Smooth muscle cell (in vitro differentiated cells): ENCODE results near the gene MYOM1. TPM values are rescaled to one million over a fixed set of nuclear protein-coding genes. Genes with fewer than 3 reads are reported as not detected.

Source experiments
- DNase-seq: peaks from one replicate; lab custom pipeline; 2025; ENCODE audit not compliant: unreplicated experiment; lab: John Stamatoyannopoulos, UW
- H2AFZ ChIP-seq: fragments of 200-600 bp; sonication (generic); 2 replicates; pipeline ENCODE4 v1.6.0; 2016; ENCODE audit warnings: antibody characterized with exemption, low read depth, mild to moderate bottlenecking
- H3F3A ChIP-seq: fragments of 200-600 bp; sonication (generic); 2 replicates; pipeline ENCODE4 v1.6.0; 2017; ENCODE audit warnings: antibody characterized with exemption, low read depth
- H3K27ac ChIP-seq: fragments of 200-600 bp; sonication (generic); 2 replicates; pipeline ENCODE4 v1.5.1; 2016; ENCODE audit warnings: low read depth, mild to moderate bottlenecking
- H3K27me3 ChIP-seq: fragments of 200-600 bp; sonication (generic); 2 replicates; pipeline ENCODE4 v1.6.1; 2016; ENCODE audit warnings: low read depth, mild to moderate bottlenecking
- H3K36me3 ChIP-seq: fragments of 200-600 bp; sonication (generic); 2 replicates; pipeline ENCODE4 v1.5.1; 2016; ENCODE audit warnings: low read depth
- H3K4me1 ChIP-seq: fragments of 200-600 bp; sonication (generic); 2 replicates; pipeline ENCODE4 v1.5.1; 2016; ENCODE audit warnings: low read depth
- H3K4me2 ChIP-seq: fragments of 200-600 bp; sonication (generic); 2 replicates; pipeline ENCODE4 v1.6.0; 2016; ENCODE audit warnings: mild to moderate bottlenecking
- H3K4me3 ChIP-seq: fragments of 200-600 bp; sonication (generic); 2 replicates; pipeline ENCODE4 v1.5.1; 2016; ENCODE audit warnings: mild to moderate bottlenecking
- H3K79me2 ChIP-seq: fragments of 200-600 bp; sonication (generic); 2 replicates; pipeline ENCODE4 v1.6.0; 2016; ENCODE audit warnings: low read depth, mild to moderate bottlenecking
- H3K9ac ChIP-seq: fragments of 200-600 bp; sonication (generic); 2 replicates; pipeline ENCODE4 v1.6.0; 2016; ENCODE audit warnings: low read depth
- H3K9me3 ChIP-seq: fragments of 200-600 bp; sonication (generic); replicated peaks from 2 replicates; pipeline ENCODE4 v1.5.1; 2016; ENCODE audit warnings: low read depth
- H4K20me1 ChIP-seq: fragments of 200-600 bp; sonication (generic); 2 replicates; pipeline ENCODE4 v1.6.0; 2016; ENCODE audit warnings: low read depth
- WGBS: methylation state at CpG from one replicate; pipeline ENCODE4 v1.1.7; 2016; ENCODE audit warnings: low lambda C conversion rate; 5-methylcytosine and 5-hydroxymethylcytosine counted together
- polyA plus RNA-seq: library from polyadenylated mRNA; unstranded; fragments of >200 nt; fragmentation: Nextera tagmentation; extraction: Ambion mirVana; gene quantifications from 2 replicates; pipeline ENCODE4 v1.2.1, GENCODE V29; 2016
- total RNA-seq: library from RNA; depleted of rRNA; stranded (reverse); fragments of >200 nt; gene quantifications from 2 replicates; pipeline ENCODE4 v1.2.3, GENCODE V29; 2014
- TF ChIP-seq, protein P1 (sequence below): fragments of 200-600 bp; sonication (generic); IDR thresholded peaks from 2 replicates; pipeline ENCODE4 v1.5.1; 2017; ENCODE audit warnings: borderline replicate concordance, mild to moderate bottlenecking, antibody characterized with exemption; ENCODE audit not compliant: insufficient read depth, poor library complexity, severe bottlenecking

Gene MYOM1
- total and polyA plus RNA-seq, 2 experiments from 2014 or later = 0.40 to 0.87 TPM

DNA sequence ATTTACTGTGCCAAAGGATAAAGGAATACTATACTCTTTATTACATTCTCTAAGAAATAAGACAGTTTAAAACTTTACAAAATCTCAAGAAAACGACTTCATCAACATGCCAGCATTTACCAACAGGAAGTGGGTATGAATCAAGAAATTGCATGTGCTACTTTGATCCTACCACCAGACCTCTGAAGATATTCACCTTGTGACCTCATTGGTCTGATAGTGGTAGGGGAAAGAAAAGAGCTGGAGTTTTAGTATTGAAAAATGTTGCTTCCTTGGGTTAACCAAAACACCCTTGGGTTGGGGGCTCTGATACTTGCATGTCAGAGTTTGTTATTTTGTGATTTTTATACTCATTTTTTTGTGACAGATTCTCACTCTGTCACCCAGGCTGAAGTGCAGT is 122.7 kb downstream of the MYOM1 start:
- no peaks in the 10 kb centered on the region for H3K79me2 ChIP-seq
- no peak for DNase-seq
- no peaks in the 10 kb centered on the region for H3K36me3 ChIP-seq
- H3K9ac ChIP-seq = no peak overlapping the region
- H3K27ac ChIP-seq = no peak overlapping the region
- no peak overlapping the region for H3K4me3 ChIP-seq
- no peak overlapping the region for H2AFZ ChIP-seq
- WGBS = 62% methylated on average over 1 of the region's 1 CpG
- H4K20me1 ChIP-seq = no peaks in the 10 kb centered on the region
- no peaks in the 10 kb centered on the region for H3K9me3 ChIP-seq
- TF ChIP-seq, protein P1, sequence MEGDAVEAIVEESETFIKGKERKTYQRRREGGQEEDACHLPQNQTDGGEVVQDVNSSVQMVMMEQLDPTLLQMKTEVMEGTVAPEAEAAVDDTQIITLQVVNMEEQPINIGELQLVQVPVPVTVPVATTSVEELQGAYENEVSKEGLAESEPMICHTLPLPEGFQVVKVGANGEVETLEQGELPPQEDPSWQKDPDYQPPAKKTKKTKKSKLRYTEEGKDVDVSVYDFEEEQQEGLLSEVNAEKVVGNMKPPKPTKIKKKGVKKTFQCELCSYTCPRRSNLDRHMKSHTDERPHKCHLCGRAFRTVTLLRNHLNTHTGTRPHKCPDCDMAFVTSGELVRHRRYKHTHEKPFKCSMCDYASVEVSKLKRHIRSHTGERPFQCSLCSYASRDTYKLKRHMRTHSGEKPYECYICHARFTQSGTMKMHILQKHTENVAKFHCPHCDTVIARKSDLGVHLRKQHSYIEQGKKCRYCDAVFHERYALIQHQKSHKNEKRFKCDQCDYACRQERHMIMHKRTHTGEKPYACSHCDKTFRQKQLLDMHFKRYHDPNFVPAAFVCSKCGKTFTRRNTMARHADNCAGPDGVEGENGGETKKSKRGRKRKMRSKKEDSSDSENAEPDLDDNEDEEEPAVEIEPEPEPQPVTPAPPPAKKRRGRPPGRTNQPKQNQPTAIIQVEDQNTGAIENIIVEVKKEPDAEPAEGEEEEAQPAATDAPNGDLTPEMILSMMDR = no peak
- no peaks in the 10 kb centered on the region for H3F3A ChIP-seq
- H3K4me1 ChIP-seq = no peaks in the 10 kb centered on the region
- H3K27me3 ChIP-seq = no peaks in the 10 kb centered on the region
- H3K4me2 ChIP-seq = no peak overlapping the region

DNA sequence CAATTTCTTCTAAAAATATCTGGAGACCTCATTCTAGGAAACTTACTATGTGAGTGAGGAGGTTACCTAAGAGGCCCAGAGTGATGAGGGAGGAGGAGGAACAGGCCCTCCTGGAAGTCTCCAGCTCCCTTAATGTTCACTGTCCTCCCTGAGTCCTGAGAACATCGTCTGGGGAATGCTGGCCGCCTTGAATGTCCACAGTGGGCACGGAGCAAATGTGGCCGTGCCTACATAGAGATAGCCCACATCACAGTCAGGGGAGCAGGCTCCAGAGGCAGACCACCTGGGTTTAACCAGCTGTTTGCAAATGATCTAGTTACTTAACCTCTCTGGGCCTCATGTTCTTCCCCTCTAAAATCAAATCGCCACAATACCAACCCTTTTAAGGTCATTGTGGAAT is 123.8 kb downstream of the MYOM1 start:
- H4K20me1 ChIP-seq = no peaks in the 10 kb centered on the region
- 93% methylated on average over 5 of the region's 5 CpGs for WGBS
- no peak overlapping the region for H3K9ac ChIP-seq
- no peaks in the 10 kb centered on the region for H3K36me3 ChIP-seq
- DNase-seq = no peak
- H3K27ac ChIP-seq = no peak overlapping the region
- no peaks in the 10 kb centered on the region for H3K79me2 ChIP-seq
- no peak overlapping the region for H2AFZ ChIP-seq
- H3K4me2 ChIP-seq = no peak overlapping the region
- no peaks in the 10 kb centered on the region for H3K9me3 ChIP-seq
- H3K4me1 ChIP-seq = no peaks in the 10 kb centered on the region
- no peak overlapping the region for H3K4me3 ChIP-seq
- no peaks in the 10 kb centered on the region for H3F3A ChIP-seq
- TF ChIP-seq, protein P1 = no peak
- no peaks in the 10 kb centered on the region for H3K27me3 ChIP-seq

DNA sequence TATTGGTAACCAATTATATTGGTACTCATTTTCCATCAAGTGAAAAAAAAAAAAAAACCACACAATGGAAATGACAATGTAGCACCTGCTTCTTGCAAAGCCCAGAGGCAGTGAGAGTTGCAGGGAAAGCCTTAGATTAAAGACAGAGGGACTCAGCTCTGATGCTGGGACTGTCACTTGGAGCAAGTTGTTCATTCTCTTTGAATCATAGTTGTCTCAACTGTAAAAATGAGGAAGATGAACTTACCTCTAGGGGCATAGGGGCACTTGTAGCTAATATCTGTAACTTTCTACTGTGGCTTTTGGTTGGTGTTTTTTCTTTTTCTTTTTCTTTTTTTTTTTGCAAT is 125.5 kb downstream of the MYOM1 start:
- Histone ChIP-seq H3K36me3 (no peaks in the 10 kb centered on the region), H3K4me2 (no peak overlapping the region), H3K9ac (no peak overlapping the region), H3K9me3 (no peaks in the 10 kb centered on the region), H3K79me2 (no peaks in the 10 kb centered on the region), H3F3A (no peaks in the 10 kb centered on the region), H3K27ac (no peak overlapping the region), H3K4me1 (no peaks in the 10 kb centered on the region), H3K27me3 (no peaks in the 10 kb centered on the region), H2AFZ (no peak overlapping the region), H3K4me3 (no peak overlapping the region), H4K20me1 (no peaks in the 10 kb centered on the region)
- no peak for DNase-seq
- TF ChIP-seq, protein P1 = no peak

DNA sequence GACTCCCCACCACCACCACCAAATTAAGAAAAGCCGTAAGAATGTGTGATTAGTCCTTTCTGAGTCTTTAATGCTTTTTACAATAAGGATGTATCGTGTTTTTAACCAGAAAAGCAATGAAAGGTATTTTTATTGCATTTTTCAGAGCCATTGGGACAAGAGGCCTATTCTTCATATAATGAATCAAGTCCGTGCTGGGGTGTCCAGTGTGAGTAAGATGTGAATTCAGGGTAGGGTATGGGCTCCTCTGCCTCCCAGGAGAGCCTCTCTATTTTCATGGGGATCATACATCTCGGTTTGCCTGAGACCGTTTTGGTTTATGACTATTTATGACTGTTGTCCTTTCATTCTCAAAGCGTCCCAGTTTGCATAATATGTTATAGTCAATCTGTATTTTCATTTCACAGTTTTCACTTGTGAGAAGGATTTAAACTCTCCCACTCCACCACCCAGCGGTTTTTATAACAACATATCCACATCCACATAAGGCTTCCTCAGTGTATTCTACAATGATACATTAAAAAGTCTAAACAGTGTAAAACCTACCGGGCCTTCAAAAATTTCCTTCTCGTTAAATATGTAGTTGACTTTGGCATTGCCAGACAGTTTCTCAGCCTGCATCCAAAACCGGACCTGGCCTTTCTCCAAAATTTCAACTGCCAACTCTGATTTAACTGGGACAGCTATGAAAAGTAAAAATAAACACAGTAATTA is 126.0 kb downstream of the MYOM1 start:
- TF ChIP-seq, protein P1 = no peak
- Histone ChIP-seq H3K4me1 (no peaks in the 10 kb centered on the region), H3K9me3 (no peaks in the 10 kb centered on the region), H3K27ac (no peak overlapping the region), H3K36me3 (no peaks in the 10 kb centered on the region), H4K20me1 (no peaks in the 10 kb centered on the region), H3K4me2 (no peak overlapping the region), H3K4me3 (no peak overlapping the region), H2AFZ (no peak overlapping the region), H3F3A (no peaks in the 10 kb centered on the region), H3K79me2 (no peaks in the 10 kb centered on the region), H3K9ac (no peak overlapping the region), H3K27me3 (no peaks in the 10 kb centered on the region)
- 84% methylated on average over 10 of the region's 10 CpGs for whole genome bisulfite sequencing
- DNase-seq = no peak
